GM19351 (cell line): ENCODE results near the gene ILF3.

Source experiments
- ATAC-seq: cut with Tn5 transposase; IDR thresholded peaks from one replicate; pipeline ENCODE4 v1.9.1; 2021; ENCODE audit warnings: mild to moderate bottlenecking, moderate library complexity; ENCODE audit not compliant: unreplicated experiment

The ILF3 gene

DNA sequence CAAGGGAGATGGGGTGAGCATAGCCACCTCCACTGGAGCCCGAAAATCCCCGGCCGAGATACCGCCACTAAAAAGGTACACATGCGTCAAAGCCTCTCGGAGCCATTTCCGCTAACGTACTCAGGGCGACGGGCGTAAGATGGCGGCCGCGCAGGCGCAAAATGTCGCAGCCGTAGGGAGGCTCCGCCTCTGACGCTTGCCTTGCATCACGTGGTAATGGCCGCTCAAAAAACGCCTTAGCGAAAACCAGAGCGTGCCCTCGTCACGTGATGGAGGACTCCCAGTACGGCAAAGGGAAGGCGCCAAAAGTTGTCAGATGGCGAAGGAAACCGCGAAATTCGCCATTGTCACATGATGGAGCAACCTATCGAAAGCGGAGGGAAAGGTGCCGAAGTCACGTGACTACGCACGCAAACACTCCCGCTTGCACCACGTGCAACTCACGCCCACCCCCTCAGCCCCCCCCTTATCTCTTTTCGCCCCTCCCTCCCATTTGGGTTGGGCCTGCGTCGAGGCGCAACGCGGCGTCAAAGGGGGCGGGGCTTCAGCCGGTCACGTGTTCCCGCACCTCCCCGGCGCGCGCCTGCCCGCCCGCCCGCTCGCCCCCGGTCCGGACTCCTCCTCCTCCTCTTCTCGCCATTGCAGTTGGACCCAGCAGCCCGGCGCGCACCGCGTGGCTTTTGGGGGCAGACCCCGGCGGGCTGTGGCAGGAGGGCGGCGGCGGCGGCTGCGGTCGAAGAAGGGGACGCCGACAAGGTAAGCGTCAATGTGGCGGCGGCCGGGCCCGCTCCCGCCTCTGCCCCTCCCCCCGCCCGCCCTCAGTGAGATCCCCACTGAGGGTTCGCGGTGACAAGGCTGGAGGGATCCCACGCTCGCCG, at the start of gene ILF3:
Gene ILF3, plus strand, starts transcription at position 615 of the 878 bp plus-strand sequence. CDS start 16,260 bp downstream, outside the sequence.
- peak; percentile 78 for ATAC-seq

DNA sequence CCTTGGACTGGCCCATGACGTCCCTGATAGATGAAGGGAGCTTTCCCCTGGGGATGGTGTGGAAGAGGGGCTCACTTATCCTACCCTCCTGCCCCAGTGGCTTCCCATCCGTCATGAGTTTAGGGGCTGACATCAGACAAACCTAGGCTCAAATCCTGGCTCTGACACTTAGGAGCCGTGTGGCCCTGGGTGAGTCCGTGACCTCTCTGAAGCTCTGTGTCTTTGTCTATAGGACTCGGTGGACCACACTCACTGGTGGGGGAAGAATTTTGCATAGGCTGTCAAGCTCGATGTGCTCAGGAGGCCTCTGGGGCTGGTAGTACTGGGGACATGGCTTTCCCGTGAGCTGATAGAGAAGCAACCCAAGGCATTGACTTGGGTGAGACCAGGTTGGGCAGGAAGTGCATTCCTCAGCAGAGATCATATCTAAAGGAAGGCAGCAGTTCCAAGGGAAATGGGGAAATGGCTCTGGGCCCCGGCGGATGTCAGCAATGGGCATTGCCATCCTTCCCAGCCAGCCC, 49.6 kb upstream of the ILF3 start:
- no peak for ATAC-seq

GRCh38 chr19:10611907-10612306, 42.2 kb upstream of the ILF3 start:
- no peak for ATAC-seq

GRCh38 chr19:10612499-10613119, 41.5 kb upstream of the ILF3 start:
- ATAC-seq = no peak

DNA sequence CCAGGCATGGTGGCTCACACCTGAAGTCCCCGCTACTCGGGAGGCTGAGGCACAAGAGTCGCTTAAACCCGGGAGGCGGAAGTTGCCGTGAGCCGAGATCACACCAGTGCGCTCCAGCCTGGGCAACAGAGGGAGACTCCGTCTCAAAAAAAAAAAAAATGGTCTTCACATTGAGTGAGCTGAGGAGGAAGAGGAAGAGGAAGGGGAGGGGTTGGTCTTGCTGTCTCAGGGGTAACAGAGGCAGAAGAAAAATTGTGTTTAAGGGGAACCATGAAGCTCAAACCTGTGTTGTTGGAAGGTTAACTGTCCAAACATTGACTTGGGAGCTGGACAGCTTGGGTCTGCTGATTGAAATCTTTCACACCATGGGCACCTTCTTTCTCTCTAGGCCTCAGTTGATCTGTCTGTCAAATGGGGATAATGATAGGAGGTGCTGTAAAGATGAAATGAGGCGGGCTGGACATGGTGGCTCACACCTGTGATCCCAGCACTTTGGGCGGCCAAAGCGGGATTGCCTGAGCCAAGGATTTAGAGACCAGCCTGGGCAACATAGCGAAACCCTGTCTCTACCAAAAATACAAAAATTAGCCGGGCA, 38.6 kb upstream of the ILF3 start:
- no peak for ATAC-seq

GRCh38 chr19:10617409-10618121, 36.6 kb upstream of the ILF3 start:
- no peak for ATAC-seq

- ATAC-seq = no peak
Observed at GRCh38 chr19:10618846-10619245, 35.3 kb upstream of the ILF3 start.

- ATAC-seq = no peak
Observed at GRCh38 chr19:10620786-10621185, 33.4 kb upstream of the ILF3 start.

DNA sequence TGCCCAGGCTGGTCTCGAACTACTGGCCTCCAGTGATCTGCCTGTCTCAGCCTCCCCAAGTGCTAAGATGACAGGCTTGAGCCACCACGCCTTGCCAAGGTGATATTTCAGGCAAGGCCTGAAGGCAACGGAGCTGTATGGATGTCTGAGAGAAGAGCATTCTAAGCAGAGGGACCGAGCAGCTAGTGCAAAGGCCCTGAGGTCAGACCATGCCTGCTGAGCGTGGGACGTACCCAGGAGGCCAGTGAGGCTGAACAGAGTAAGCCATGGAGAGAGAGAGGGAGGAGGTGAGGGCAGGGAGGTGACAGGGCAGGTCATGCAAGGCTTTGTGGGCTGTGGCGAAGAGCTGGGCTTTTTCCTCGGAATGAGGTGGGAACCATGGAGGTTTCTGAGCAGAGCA, 32.2 kb upstream of the ILF3 start:
- ATAC-seq = no peak

DNA sequence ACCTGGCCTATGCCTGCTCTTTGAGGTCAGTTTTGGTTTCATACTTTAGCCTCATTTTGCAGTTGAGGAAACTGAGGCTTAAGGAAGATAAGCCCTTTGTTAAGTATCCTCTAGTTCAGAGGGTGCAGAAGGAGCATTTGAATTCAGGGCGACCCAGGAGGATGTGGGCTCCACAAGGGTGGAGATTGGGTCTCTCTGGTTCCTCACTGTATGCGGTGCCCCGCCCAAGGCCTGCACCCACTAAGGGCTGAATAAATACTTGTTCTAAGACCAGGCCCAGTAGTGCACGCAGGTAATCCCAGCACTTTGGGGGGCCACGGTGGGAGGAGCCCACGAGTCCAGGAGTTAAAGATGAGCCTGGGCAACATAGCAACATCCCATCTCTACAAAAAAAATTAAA, 29.6 kb upstream of the ILF3 start:
- no peak for ATAC-seq

GRCh38 chr19:10625003-10625761, 29.0 kb upstream of the ILF3 start, which contains the start of gene SLC44A2:
SLC44A2 (plus strand) TSS chr19:10625553; CDS start chr19:10625634, 81 bp downstream.
- no peak for ATAC-seq

DNA sequence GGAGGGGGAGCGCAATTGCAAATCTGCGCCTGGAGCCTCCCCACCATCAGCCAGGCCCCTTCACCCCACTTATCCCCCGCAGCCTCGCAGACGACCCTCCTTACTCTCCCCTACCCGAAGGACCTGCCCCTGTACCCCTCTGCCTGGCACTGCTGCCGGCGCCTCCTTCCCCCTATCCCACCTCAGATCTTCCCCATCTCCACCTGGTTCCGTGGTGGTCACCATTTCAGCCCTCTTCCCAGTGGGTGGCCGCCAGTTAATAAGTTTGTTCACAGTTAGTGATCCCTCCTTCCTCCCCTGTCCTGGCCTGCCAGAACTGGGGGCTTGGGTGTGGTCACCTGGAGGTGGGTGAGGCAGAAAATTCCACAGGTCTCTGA, 28.4 kb upstream of the ILF3 start:
- no peak for ATAC-seq

DNA sequence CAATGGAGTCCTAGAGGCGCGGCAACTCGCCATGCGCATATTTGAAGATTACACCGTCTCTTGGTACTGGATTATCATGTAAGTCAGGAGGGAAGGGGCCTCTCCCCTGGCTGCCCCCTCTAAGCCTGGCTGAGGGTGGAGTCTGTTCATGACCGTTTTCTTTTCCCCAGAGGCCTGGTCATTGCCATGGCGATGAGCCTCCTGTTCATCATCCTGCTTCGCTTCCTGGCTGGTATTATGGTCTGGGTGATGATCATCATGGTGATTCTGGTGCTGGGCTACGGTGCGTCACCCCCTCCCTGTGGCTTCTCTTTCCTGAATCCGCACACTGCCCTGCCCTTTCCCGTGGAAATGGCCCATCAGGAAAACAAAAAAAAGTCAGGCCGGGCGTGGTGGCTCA, 22.3 kb upstream of the ILF3 start:
- ATAC-seq = no peak

- ATAC-seq = no peak
Observed at GRCh38 chr19:10634430-10634829, 19.7 kb upstream of the ILF3 start.

- no peak for ATAC-seq
Observed at GRCh38 chr19:10634963-10635362, 19.2 kb upstream of the ILF3 start.

GRCh38 chr19:10636304-10636972, 17.7 kb upstream of the ILF3 start:
- no peak for ATAC-seq

DNA sequence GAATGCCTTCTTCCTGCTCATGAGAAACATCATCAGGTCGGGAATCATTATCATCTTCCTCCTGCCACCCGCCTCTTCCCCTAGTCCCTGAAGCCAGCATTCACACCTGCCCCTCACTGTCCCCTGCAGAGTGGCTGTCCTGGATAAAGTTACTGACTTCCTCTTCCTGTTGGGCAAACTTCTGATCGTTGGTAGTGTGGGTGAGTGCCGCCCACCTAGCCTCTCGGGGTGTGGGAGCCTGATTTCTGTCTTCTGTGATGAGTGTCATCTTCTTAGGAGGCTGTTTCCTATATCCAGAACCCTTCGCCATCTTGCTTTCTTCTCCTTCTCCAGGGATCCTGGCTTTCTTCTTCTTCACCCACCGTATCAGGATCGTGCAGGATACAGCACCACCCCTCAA, 16.3 kb upstream of the ILF3 start:
- no peak for ATAC-seq

DNA sequence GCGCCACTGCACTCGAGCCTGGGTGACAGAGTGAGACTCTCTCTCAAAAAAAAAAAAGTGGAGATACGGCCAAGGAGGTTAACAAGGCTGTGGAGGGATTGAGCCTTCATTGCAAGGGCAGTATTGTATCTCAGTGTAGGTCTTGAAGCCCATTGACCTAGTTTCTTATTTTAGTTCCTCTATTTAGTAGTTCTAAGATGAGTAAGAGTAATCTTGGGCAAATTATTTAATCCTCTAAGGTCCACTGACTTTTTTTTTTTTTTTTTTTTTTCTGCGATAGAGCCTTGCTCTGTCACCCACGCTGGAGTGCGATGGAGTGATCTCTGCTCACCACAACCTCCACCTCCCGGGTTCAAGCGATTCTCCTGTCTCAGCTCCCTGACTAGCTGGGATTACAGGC, 14.3 kb upstream of the ILF3 start:
- ATAC-seq = no peak

GRCh38 chr19:10640361-10640760, 13.8 kb upstream of the ILF3 start:
- ATAC-seq = no peak

GRCh38 chr19:10641248-10641647, 12.9 kb upstream of the ILF3 start:
- no peak for ATAC-seq
